SW480 (cell line): ENCODE measurements around the gene METTL16.

Experiments used
- DNase-seq: peaks from one replicate; pipeline ENCODE4 v3.0.0-alpha.2; 2016; ENCODE audit warnings: low spot score

Gene METTL16

GRCh38 chr17:2414446-2415064, 97.1 kb downstream of the METTL16 start:
- DNase-seq = no peak

GRCh38 chr17:2412561-2413021, 99.1 kb downstream of the METTL16 start:
- DNase-seq = no peak

GRCh38 chr17:2410951-2411350, 100.7 kb downstream of the METTL16 start:
- no peak for DNase-seq

- peak; percentile 92 for DNase-seq
These were observed 104.5 kb downstream of the METTL16 start for GRCh38 chr17:2406903-2407790.

- DNase-seq = no peak
These were observed 105.3 kb downstream of the METTL16 start for GRCh38 chr17:2406271-2406902.

GRCh38 chr17:2405247-2405926, 106.3 kb downstream of the METTL16 start:
- no peak for DNase-seq

GRCh38 chr17:2403044-2403443, 108.6 kb downstream of the METTL16 start:
- no peak for DNase-seq

GRCh38 chr17:2402544-2402943, 109.1 kb downstream of the METTL16 start:
- DNase-seq = no peak

- DNase-seq = peak; percentile 99
These were observed 110.1 kb downstream of the METTL16 start for GRCh38 chr17:2401426-2402221.

- peak; percentile 93 for DNase-seq
These were observed 110.7 kb downstream of the METTL16 start, which contains the start of gene MNT for GRCh38 chr17:2400877-2401425. Gene MNT (minus strand): TSS chr17:2401060. CDS start chr17:2400712, 348 bp downstream.

GRCh38 chr17:2400474-2400866, 111.2 kb downstream of the METTL16 start:
- DNase-seq = peak; percentile 70

GRCh38 chr17:2399572-2400473, 111.9 kb downstream of the METTL16 start:
- peak; percentile 91 for DNase-seq

GRCh38 chr17:2398655-2399571, 112.8 kb downstream of the METTL16 start:
- peak; percentile 86 for DNase-seq

GRCh38 chr17:2398182-2398581, 113.5 kb downstream of the METTL16 start:
- DNase-seq = no peak

- DNase-seq = no peak
These were observed 114.2 kb downstream of the METTL16 start for GRCh38 chr17:2397247-2398171.

GRCh38 chr17:2396568-2397246, 115.0 kb downstream of the METTL16 start:
- peak; percentile 91 for DNase-seq

GRCh38 chr17:2396192-2396567, 115.5 kb downstream of the METTL16 start:
- DNase-seq = no peak
